Ovary (tissue), 9 donors: ENCODE data around the gene SPG11. TPM values are rescaled to one million over a fixed set of nuclear protein-coding genes. Genes with fewer than 3 reads are reported as not detected.
"Not testable (repeated sequence)": the region's sequence is repeated elsewhere in the genome, so short reads cannot be mapped to it uniquely, and the experiment has no call there.

Source experiments
- DNase-seq, 5 donors: peaks; one replicate each; pipeline ENCODE4 v3.0.0-alpha.2; 2019 to 2020
- H3K27ac ChIP-seq, 2 donors: fragments of 200-600 bp; one replicate each; pipeline versions ENCODE4 v1.5.1 to v1.8.0; 2019 to 2022
- H3K27me3 ChIP-seq: fragments of 200-600 bp; one replicate; pipeline ENCODE4 v1.8.0; 2022
- H3K36me3 ChIP-seq: fragments of 200-600 bp; sonication (generic); one replicate; pipeline ENCODE4 v1.5.1; 2019
- H3K4me1 ChIP-seq: one replicate; pipeline ENCODE4 v1.8.1; 2013; ENCODE audit warnings: mild to moderate bottlenecking, moderate library complexity; ENCODE audit not compliant: insufficient read depth
- H3K4me3 ChIP-seq: fragments of 200-600 bp; sonication (generic); one replicate; pipeline ENCODE4 v1.5.1; 2017
- H3K9me3 ChIP-seq, 2 donors: fragments of 200-600 bp in 1 of 2; sonication (generic) in 1 of 2; one replicate each; pipeline versions ENCODE4 v1.5.1 to v1.8.1; 2013 to 2019; ENCODE audit warnings: mild to moderate bottlenecking in 1 of 2, moderate library complexity in 1 of 2
- EP300 ChIP-seq: sonication (generic); formaldehyde crosslinking; IDR thresholded peaks from one replicate; pipeline ENCODE4 v1.6.1; 2017; ENCODE audit warnings: antibody characterized with exemption
- POLR2A ChIP-seq: fragments of 450-650 bp; IDR thresholded peaks from one replicate; pipeline ENCODE4 v1.6.1; 2017; ENCODE audit warnings: antibody characterized with exemption, mild to moderate bottlenecking, moderate library complexity
- WGBS, 3 donors: extraction: QIAGEN DNeasy Blood & Tissue Kit in 1 of 3; methylation state at CpG; one replicate each; pipeline versions ENCODE4 v1.1.5 to v1.1.7; 2013 to 2017; 5-methylcytosine and 5-hydroxymethylcytosine counted together
- intact Hi-C, 4 donors: fragments of 100-400 bp; cut with DNase I; formaldehyde crosslinking; loops; one replicate each; pipeline versions ENCODE4 v1.11.0 to v1.15.1; 2022 to 2023
- polyA plus RNA-seq, 2 donors: library from polyadenylated mRNA; stranded (reverse); fragments of 200-250 nt in 1 of 2; fragments of 350-450 nt in 1 of 2; fragmentation: Illumina TruSeq in 1 of 2; extraction: RNeasy Lipid Tissue Mini Kit (QIAGEN cat#74804) in 1 of 2; gene quantifications; one replicate each; pipeline ENCODE4 v1.2.3, GENCODE V29; 2013 to 2014
- total RNA-seq, 7 donors: library from RNA; depleted of rRNA in 2 of 7; stranded (reverse); fragments of >200 nt in 2 of 7; fragmentation: NEBNext Ultra II Directional in 3 of 7; extraction: Animal tissue kit (Norgen Biotek cat#: 25700) in 3 of 7; gene quantifications; one replicate each; pipeline versions ENCODE4 v1.1.0 to v1.2.4, GENCODE V29; 2016 to 2023
- TF ChIP-seq, protein P1 (sequence below), 3 donors: fragments of 450-650 bp in 2 of 3; fragments of 200-600 bp in 1 of 3; IDR thresholded peaks; one replicate each; pipeline versions ENCODE4 v1.5.1 to v1.8.0; 2016 to 2022; ENCODE audit warnings: antibody characterized with exemption in 3 of 3, mild to moderate bottlenecking in 1 of 3
- donor health status: DM: no; HTN: no; CAD: no; lungs with moderate emphysema.
- donor health status: DM: no; HTN: no; CAD: no.
- donor health status: Bipolar disorder and iron deficiency.
- donor health status: DM: yes; HTN: yes; CAD: no.
- donor health status: DM: no; HTN: no; CAD: no.
- donor health status: DM: yes; HTN: yes; CAD: no.

Gene SPG11
- total and polyA plus RNA-seq, 9 donors, result 25.4 to 79.8 (median 53.5) TPM

GRCh38 chr15:44568338-44568737 lies 95.1 kb downstream of the SPG11 start:
- H3K27ac ChIP-seq, result no peak overlapping the region
- H3K36me3 ChIP-seq, result no peaks in the 10 kb centered on the region
- no peaks in the 10 kb centered on the region for H3K4me1 ChIP-seq
- intact Hi-C loops, result no loop called here
- no peak for DNase-seq
- H3K27me3 ChIP-seq, result no peaks in the 10 kb centered on the region
- H3K9me3 ChIP-seq, result peaks cover 0 to 10% of the 10 kb centered on the region in 2 donors
- TF ChIP-seq, protein P1, sequence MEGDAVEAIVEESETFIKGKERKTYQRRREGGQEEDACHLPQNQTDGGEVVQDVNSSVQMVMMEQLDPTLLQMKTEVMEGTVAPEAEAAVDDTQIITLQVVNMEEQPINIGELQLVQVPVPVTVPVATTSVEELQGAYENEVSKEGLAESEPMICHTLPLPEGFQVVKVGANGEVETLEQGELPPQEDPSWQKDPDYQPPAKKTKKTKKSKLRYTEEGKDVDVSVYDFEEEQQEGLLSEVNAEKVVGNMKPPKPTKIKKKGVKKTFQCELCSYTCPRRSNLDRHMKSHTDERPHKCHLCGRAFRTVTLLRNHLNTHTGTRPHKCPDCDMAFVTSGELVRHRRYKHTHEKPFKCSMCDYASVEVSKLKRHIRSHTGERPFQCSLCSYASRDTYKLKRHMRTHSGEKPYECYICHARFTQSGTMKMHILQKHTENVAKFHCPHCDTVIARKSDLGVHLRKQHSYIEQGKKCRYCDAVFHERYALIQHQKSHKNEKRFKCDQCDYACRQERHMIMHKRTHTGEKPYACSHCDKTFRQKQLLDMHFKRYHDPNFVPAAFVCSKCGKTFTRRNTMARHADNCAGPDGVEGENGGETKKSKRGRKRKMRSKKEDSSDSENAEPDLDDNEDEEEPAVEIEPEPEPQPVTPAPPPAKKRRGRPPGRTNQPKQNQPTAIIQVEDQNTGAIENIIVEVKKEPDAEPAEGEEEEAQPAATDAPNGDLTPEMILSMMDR (IDR thresholded peaks at IDR 0.05), result no peak
- TF ChIP-seq POLR2A (no peak), EP300 (no peak)
- WGBS, 3 donors, result 75 to 77% (median 77%) methylated on average over 3 of the region's 3 CpGs
- no peak overlapping the region for H3K4me3 ChIP-seq

DNA sequence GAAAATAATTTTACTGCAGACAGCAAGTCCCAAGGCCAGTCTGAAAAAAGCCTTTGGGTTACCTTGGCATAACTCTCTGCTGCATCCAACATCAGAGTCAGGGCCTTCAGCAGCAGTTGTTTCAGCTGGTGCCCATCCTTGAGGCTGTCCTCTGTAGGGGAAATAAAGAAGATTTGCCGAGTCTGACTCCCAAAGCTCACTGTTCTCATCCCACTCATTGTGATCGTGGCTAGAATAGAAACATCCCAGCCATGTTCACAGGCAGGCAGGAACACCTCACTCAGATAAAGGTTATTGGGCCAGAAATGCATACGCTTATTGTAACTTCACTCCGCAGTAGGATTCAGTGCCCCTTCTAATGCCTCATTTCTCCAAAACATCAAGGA lies 97.3 kb downstream of the SPG11 start:
- Histone ChIP-seq H3K4me3 (no peak overlapping the region), H3K36me3 (no peaks in the 10 kb centered on the region), H3K9me3 (peaks cover 0 to 10% of the 10 kb centered on the region in 2 donors), H3K27ac (no peak overlapping the region), H3K4me1 (no peaks in the 10 kb centered on the region), H3K27me3 (no peaks in the 10 kb centered on the region)
- intact Hi-C loops, result no loop called here
- TF ChIP-seq POLR2A (no peak), EP300 (no peak)
- TF ChIP-seq, protein P1 (IDR thresholded peaks at IDR 0.05), result no peak
- 87 to 92% (median 91%) methylated on average over 4 of the region's 4 CpGs for WGBS, 3 donors
- DNase-seq, result no peak

GRCh38 chr15:44565387-44566154 lies 97.9 kb downstream of the SPG11 start:
- Histone ChIP-seq H3K27me3 (no peaks in the 10 kb centered on the region), H3K36me3 (no peaks in the 10 kb centered on the region), H3K4me1 (no peaks in the 10 kb centered on the region), H3K27ac (no peak overlapping the region), H3K9me3 (peaks cover 0 to 10% of the 10 kb centered on the region in 2 donors), H3K4me3 (no peak overlapping the region)
- no peak for DNase-seq
- WGBS, 3 donors, result 95 to 97% (median 95%) methylated on average over 8 of the region's 8 CpGs
- intact Hi-C loops, result no loop called here
- TF ChIP-seq, protein P1 (IDR thresholded peaks at IDR 0.05), result no peak
- TF ChIP-seq POLR2A, result no peak
- no peak for TF ChIP-seq EP300

DNA sequence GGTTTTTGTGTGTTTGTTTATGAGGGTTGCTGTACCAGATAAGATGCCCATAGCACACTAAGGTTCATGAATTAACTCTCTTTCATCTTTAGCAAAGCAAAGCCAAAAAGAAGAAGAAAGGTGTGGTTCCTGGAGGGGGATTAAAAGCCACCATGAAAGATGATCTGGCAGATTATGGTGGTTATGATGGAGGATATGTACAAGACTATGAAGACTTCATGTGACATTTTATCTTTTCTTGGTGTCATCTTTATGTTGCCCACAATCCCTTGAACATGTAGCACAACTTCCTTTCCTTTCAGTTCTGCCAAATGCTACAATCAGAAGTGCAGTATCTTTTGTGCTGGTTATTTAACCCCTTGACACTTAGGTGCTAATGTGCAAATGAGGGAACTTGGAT lies 102.5 kb downstream of the SPG11 start:
- DNase-seq, H3K36me3 ChIP-seq: not testable (repeated sequence)

GRCh38 chr15:44554934-44555723 lies 108.3 kb downstream of the SPG11 start:
- no peaks in the 10 kb centered on the region for H3K36me3 ChIP-seq

More for the DNA sequence above, 102.5 kb downstream of the SPG11 start:
- H3K9me3 ChIP-seq, result peaks cover 0 to 10% of the 10 kb centered on the region in 2 donors
- H3K4me1 ChIP-seq, H3K4me3 ChIP-seq, H3K27ac ChIP-seq, H3K27me3 ChIP-seq, intact Hi-C loops: not testable (repeated sequence)

More at GRCh38 chr15:44554934-44555723, 108.3 kb downstream of the SPG11 start:
- H3K4me3 ChIP-seq, result no peak overlapping the region
- no peaks in the 10 kb centered on the region for H3K4me1 ChIP-seq
- no peaks in the 10 kb centered on the region for H3K27me3 ChIP-seq
- H3K27ac ChIP-seq, result no peak overlapping the region
- no peak for DNase-seq
- H3K9me3 ChIP-seq, result no peaks in the 10 kb centered on the region
- intact Hi-C loops, result no loop called here
- WGBS, 3 donors, result 86 to 96% (median 92%) methylated on average over 4 of the region's 4 CpGs
- TF ChIP-seq EP300 (no peak), POLR2A (no peak)
- TF ChIP-seq, protein P1 (IDR thresholded peaks at IDR 0.05), result no peak
